HFFc6 (cell line): ENCODE results near the gene CDKN1B. TPM values are rescaled to one million over a fixed set of nuclear protein-coding genes. Genes with fewer than 3 reads are reported as not detected.
A peak's percentile ranks its signal among the peaks of the same experiment; 100 is the strongest.

Source experiments
- DNase-seq: peaks from one replicate; pipeline ENCODE4 v3.0.0-alpha.2; 2018
- H3K27ac Mint-ChIP-seq: 2 replicates; pipeline ENCODE4 v1.8.0; 2020; ENCODE audit warnings: mild to moderate bottlenecking, mixed read lengths
- H3K27me3 Mint-ChIP-seq: 2 replicates; pipeline ENCODE4 v1.8.0; 2021; ENCODE audit warnings: mild to moderate bottlenecking, moderate library complexity, mixed read lengths; ENCODE audit not compliant: insufficient read depth
- H3K36me3 Mint-ChIP-seq: 2 replicates; pipeline ENCODE4 v1.8.0; 2021; ENCODE audit warnings: low read depth, mixed read lengths
- H3K4me1 Mint-ChIP-seq: 2 replicates; pipeline ENCODE4 v1.8.0; 2020; ENCODE audit warnings: low read depth, mixed read lengths
- H3K4me3 Mint-ChIP-seq: 2 replicates; pipeline ENCODE4 v1.8.0; 2020; ENCODE audit warnings: mild to moderate bottlenecking, moderate library complexity, mixed read lengths
- H3K9me3 Mint-ChIP-seq: 2 replicates; pipeline ENCODE4 v1.8.0; 2020; ENCODE audit warnings: mild to moderate bottlenecking, mixed read lengths
- total RNA-seq, 6 experiments: library from RNA; stranded (reverse); fragmentation: NEBNext Ultra II Directional; extraction: Animal tissue kit (Norgen Biotek cat#: 25700); gene quantifications; 2 replicates in 1 of 6; 3 replicates in 5 of 6; pipeline ENCODE4 v1.2.3, GENCODE V29; 2021
- TF ChIP-seq, protein P1 (sequence below): fragments of 200-600 bp; sonication (generic); IDR thresholded peaks from 2 replicates; pipeline ENCODE4 v1.5.0; 2021; ENCODE audit warnings: antibody characterized with exemption, mild to moderate bottlenecking

The CDKN1B gene
- total RNA-seq, 6 experiments from 2014 or later, result 22.9 to 31.4 (median 29.7) TPM

DNA sequence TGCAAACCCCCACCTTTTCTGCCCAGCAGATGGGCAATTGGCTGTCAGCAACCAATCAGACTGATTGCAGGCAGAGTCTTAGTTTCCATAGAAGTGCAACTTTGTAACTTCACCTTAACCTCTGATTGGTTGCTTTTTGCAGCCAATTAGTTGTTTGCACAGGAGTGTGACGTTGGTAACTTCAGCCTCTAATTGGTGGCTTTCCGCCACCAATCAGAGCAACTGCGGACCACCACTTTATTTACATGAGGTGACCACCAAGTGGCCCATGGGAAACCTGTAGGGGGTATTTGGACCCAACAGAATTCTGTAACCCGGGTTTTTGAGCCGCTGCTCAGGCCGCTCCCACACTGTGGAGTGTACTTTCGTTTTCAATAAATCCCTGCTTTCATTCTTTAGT is 32.3 kb downstream of the CDKN1B start:
- peaks cover 23% of the 10 kb centered on the region for H3K36me3 Mint-ChIP-seq
- TF ChIP-seq, protein P1, sequence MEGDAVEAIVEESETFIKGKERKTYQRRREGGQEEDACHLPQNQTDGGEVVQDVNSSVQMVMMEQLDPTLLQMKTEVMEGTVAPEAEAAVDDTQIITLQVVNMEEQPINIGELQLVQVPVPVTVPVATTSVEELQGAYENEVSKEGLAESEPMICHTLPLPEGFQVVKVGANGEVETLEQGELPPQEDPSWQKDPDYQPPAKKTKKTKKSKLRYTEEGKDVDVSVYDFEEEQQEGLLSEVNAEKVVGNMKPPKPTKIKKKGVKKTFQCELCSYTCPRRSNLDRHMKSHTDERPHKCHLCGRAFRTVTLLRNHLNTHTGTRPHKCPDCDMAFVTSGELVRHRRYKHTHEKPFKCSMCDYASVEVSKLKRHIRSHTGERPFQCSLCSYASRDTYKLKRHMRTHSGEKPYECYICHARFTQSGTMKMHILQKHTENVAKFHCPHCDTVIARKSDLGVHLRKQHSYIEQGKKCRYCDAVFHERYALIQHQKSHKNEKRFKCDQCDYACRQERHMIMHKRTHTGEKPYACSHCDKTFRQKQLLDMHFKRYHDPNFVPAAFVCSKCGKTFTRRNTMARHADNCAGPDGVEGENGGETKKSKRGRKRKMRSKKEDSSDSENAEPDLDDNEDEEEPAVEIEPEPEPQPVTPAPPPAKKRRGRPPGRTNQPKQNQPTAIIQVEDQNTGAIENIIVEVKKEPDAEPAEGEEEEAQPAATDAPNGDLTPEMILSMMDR, result no peak
- peaks cover 3% of the 10 kb centered on the region for H3K27me3 Mint-ChIP-seq
- no peak overlapping the region for H3K4me3 Mint-ChIP-seq
- no peaks in the 10 kb centered on the region for H3K9me3 Mint-ChIP-seq
- no peak for DNase-seq
- peaks cover 25% of the 10 kb centered on the region for H3K4me1 Mint-ChIP-seq
- H3K27ac Mint-ChIP-seq, result no peak overlapping the region

DNA sequence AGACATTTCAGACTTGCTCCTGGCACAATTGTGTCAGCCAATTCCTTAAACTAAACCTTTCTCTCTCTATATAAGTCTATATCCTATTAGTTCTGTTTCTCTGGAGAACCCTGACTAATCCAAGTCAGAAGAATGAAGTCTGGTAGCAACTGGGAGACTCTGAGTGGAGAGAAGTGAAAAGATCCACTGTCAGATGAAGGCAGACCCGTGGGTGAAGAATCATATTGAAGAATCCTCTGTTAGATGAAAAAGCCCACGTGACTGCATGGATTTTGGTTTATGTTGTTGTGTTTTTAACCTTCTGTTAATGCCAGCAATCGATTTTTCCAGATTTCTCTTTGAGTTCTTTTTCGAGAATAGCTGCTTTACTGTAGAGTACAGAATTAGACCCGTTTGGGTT is 38.8 kb downstream of the CDKN1B start:
- TF ChIP-seq, protein P1, result no peak
- H3K27me3 Mint-ChIP-seq, result no peaks in the 10 kb centered on the region; the same call in 1 of the 2 replicates
- no peak for DNase-seq
- H3K9me3 Mint-ChIP-seq, result no peaks in the 10 kb centered on the region
- no peak overlapping the region for H3K27ac Mint-ChIP-seq
- H3K36me3 Mint-ChIP-seq, result peaks cover 29% of the 10 kb centered on the region
- no peak overlapping the region for H3K4me3 Mint-ChIP-seq
- H3K4me1 Mint-ChIP-seq, result peaks cover 15% of the 10 kb centered on the region

DNA sequence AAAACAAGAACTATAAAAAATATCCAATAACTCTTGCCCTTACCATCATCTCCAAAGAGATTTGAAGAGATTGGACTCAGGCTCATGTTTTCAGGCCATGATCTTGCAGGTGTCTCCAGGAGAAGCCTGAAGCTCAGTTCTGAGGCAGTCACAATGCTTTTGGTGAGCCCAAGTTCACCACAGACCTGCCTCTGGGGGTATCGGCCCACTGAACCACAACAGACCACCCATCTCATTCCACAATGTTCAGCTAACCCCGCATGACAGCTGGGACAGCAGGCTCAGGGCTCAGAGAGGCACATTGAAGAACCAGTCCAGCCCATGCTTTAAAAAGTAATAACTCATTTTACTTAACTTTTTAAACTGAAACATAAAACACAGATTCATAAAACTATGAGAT is 40.0 kb downstream of the CDKN1B start:
- H3K27ac Mint-ChIP-seq, result peak overlapping the region; percentile 21; the same call in 1 of the 2 replicates
- TF ChIP-seq, protein P1, result no peak
- peaks cover 15% of the 10 kb centered on the region for H3K4me1 Mint-ChIP-seq
- H3K4me3 Mint-ChIP-seq, result no peak overlapping the region
- peaks cover 24% of the 10 kb centered on the region for H3K36me3 Mint-ChIP-seq
- no peak for DNase-seq
- no peaks in the 10 kb centered on the region for H3K9me3 Mint-ChIP-seq
- H3K27me3 Mint-ChIP-seq, result no peaks in the 10 kb centered on the region

DNA sequence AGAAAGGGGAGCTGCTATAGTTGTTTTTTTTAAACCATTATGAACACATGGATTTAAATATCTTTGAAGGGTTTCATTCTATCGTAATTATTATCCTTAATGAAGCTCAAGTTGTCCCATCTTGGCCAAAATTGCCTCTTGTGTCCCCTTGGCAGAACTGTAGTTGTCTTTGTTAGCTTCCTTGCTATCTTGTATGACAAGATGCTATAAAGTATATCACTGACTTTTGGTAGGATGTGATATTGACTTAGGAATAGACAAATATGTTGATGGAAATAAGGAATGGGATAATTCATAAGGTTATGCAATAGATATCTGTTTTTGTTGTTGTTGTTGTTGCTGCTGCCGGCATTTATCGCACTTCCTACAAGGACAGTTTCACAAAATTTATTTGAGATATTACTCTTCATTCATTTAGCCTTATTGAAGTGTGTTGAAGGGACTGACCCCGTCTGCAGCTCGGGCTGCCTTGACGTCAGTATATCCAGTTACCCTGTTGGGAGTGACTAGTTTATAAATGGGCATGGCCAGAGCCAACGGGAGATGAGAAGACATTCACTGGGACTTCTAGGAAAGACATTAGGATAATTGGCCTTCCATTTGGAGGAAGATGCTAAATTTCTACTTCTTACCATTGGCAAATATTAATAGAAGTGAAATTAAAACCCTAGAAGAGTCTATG is 42.2 kb downstream of the CDKN1B start:
- no peaks in the 10 kb centered on the region for H3K9me3 Mint-ChIP-seq
- DNase-seq, result no peak
- TF ChIP-seq, protein P1, result no peak
- H3K4me1 Mint-ChIP-seq, result peaks cover 15% of the 10 kb centered on the region
- H3K4me3 Mint-ChIP-seq, result peak overlapping the region; percentile 11; the same call in 1 of the 2 replicates
- no peaks in the 10 kb centered on the region for H3K27me3 Mint-ChIP-seq
- H3K36me3 Mint-ChIP-seq, result peaks cover 22% of the 10 kb centered on the region
- H3K27ac Mint-ChIP-seq, result peak overlapping the region; percentile 42

DNA sequence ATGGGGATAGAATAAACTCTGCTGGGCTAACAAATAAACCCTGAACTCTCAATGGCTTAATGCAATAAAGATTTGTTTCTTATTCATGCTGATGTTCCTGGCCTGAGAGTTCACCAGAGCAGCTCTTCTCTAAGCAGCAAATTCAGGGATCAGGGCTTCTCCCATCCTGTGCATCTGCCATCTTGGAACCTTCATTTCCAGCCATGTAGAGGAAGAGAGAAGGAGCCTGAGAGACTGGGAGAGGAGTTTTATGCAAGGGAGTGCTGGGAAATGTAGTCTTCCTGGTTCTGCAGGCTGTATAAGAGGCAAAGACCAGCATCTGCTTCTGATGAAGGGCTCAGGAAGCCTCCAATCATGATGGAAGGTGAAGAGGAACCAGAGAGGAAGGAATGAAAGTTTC is 47.7 kb downstream of the CDKN1B start:
- TF ChIP-seq, protein P1, result no peak
- DNase-seq, result no peak
- Mint-ChIP-seq H3K36me3 (peaks cover 18% of the 10 kb centered on the region), H3K9me3 (no peaks in the 10 kb centered on the region), H3K27me3 (peaks cover 1% of the 10 kb centered on the region; the same call in 1 of the 2 replicates), H3K27ac (peak overlapping the region; percentile 43; the same call in 1 of the 2 replicates), H3K4me3 (no peak overlapping the region), H3K4me1 (no peaks in the 10 kb centered on the region)
